Raji (cell line): ENCODE results near the gene PMCH.

Source experiments
- POLR2A ChIP-seq: IDR thresholded peaks from 2 replicates; pipeline ENCODE4 v1.6.1; 2011; ENCODE audit warnings: low read depth, low read length, control low read depth; ENCODE audit not compliant: insufficient read depth

The PMCH gene

DNA sequence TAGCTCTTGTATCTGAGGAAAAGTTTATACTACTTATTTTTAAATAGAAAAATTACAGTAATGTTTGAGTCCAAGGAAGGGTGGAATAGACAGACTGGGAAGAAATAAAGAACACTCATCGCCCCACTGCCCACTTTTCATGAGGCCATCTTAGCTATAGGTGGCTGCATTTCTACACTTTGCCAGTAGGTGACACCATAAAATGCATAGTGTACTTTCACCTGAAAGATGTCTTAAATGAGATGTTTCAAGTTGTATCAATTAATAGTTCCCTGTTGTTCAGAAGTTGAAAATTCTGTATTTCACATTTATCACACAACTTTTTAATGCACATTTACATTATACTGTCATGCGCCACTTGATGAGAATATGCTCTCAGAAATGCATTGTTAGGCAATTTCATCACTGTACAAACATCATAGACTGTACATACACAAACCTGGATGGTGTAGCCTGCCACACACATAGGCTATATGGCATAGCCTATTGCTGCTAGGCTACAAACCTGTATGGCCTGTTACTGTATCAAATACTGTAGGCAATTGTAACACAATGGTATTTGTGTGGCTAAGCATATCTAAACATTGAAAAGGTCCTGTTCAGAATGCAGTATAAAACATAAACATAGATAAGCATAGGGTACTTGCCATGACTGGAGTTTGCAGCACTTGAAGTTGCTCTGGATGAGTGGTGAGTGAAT lies 27.6 kb downstream of the PMCH start:
- no peak for TF ChIP-seq POLR2A

DNA sequence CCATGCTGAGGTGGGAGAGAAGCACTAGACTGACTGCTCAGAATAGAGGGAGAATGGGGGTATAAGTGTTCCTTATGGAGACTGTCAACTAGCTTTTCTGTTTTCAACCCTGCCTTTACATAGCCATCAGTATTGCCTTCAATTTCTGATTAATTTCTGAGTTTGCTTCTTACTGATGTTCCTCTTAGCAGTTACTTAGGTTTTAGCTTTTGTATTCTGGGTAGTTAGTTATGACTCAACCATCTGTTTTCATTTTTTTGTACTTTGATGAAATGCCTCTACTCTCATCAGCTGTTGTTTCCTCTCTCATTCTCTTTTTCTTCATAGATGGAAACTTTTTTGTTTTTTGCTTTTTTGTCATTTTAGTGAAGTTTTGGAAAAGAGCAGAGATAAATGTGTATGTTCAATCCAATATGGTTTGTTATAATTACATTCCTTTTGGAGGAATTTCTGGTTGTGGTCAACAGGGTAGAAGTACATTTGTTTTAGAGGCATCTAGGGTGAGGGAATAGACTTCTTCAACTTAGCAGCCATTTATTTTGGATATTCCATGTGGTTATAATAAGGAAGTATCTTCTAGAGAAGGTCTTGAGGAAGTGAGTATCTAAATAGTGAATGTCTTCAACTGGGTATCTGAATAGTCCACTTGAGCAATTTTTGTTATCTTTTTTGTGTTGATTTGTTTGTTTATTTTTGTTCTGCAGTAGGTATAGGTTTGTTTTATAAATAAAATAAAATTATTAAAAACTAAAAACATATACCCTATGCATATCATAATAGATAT lies 29.6 kb downstream of the PMCH start:
- TF ChIP-seq POLR2A: no peak

DNA sequence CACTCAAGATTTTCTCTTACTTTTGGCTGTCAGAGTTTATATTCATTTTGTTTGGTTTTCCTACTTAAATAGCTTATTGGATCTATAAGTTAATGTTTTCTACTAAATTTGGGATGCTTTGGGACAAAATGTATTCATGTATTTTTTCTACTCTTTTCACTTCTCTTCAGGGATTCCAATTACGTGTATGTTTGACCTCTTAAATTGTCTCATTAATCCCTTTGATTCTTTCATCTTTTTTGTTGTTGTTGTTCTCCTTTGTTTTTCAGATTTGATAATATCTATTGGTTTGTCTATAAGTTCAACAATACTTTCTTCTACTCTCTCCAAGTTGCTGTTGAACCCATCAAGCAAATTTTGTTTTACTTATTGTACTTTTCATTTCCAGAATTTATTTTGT lies 34.2 kb downstream of the PMCH start:
- no peak for TF ChIP-seq POLR2A
